ENCODE measurements around the gene CPNE8. TPM values are rescaled to one million over a fixed set of nuclear protein-coding genes. Genes with fewer than 3 reads are reported as not detected.

CPNE8 gene
- polyA plus RNA-seq, 2 of the 4 experiments (the other 2 are of a cell fraction) = 8.0 to 30.1 TPM

GRCh38 chr12:38880288-38880687 lies 25.1 kb downstream of the CPNE8 start:
- H3K4me1 ChIP-seq = peaks cover 11% of the 10 kb centered on the region; the same call in 2 of the 3 replicates
- POLR2A ChIA-PET = no interaction called here
- no peak for TF ChIP-seq MAX (IDR thresholded peaks at IDR 0.05)
- TF ChIP-seq E2F6 (IDR thresholded peaks at IDR 0.05; ENCODE audit: borderline replicate concordance, low read depth) = no peak
- TF ChIP-seq USF2 (IDR thresholded peaks at IDR 0.05) = no peak
- no peak for TF ChIP-seq CHD4 (IDR thresholded peaks at IDR 0.05; ENCODE audit: borderline replicate concordance)
- no peak for TF ChIP-seq NFE2L2 (conservative IDR thresholded peaks at IDR 0.05; ENCODE audit: low read length)
- no peak for TF ChIP-seq FOXS1 (CRISPR knock-in tag; IDR thresholded peaks at IDR 0.05)
- TF ChIP-seq HEYL (CRISPR knock-in tag; IDR thresholded peaks at IDR 0.05) = no peak
- TF ChIP-seq RAD21 (conservative IDR thresholded peaks at IDR 0.05 in 1 of 2, IDR thresholded peaks at IDR 0.05 in 1 of 2) = no peak
- no peak for TF ChIP-seq CBX2 (IDR thresholded peaks at IDR 0.05; ENCODE audit: borderline replicate concordance, low read depth)
- ATAC-seq (no peak), DNase-seq (ENCODE audit: low read depth in 1 of 2, low spot score in 1 of 2) (no peak), FAIRE-seq (no peak)
- 0 out of 6 replicates have a peak overlapping the region, but pooled peaks of 1 of the 2 experiments have one; percentile 26 for H3K27ac ChIP-seq
- 61% methylated on average over 3 of the region's 3 CpGs for WGBS (ENCODE audit: missing lambda C conversion rate)
- CTCF ChIA-PET = interaction anchor here (2.4 kb wide), 1 partner anchor 26 kb away, joined by 5 read pairs; the partner anchor contains the start of gene CPNE8
- peak overlapping the region; percentile 52 for H3K4me2 ChIP-seq
- H3K9me3 ChIP-seq = no peaks in the 10 kb centered on the region
- no peak overlapping the region for H3K4me3 ChIP-seq

GRCh38 chr12:38878986-38879385 lies 26.4 kb downstream of the CPNE8 start:
- ChIA-PET CTCF (interaction anchor here (2.0 kb wide), 1 partner anchor 27 kb away, joined by 5 read pairs; no protein-coding TSS in a partner anchor), POLR2A (interaction anchor here (0.7 kb wide), 1 partner anchor 451 kb away, joined by 3 read pairs; no protein-coding TSS in a partner anchor)
- 96% methylated on average over 4 of the region's 4 CpGs for WGBS (ENCODE audit: missing lambda C conversion rate)
- H3K4me3 ChIP-seq = no peak overlapping the region
- FAIRE-seq (no peak), DNase-seq (ENCODE audit: low read depth in 1 of 2, low spot score in 1 of 2) (no peak), ATAC-seq (no peak)
- H3K4me1 ChIP-seq = peaks cover 11% of the 10 kb centered on the region; the same call in 2 of the 3 replicates
- TF ChIP-seq CBX2 (IDR thresholded peaks at IDR 0.05; ENCODE audit: borderline replicate concordance, low read depth) (no peak), ZNF302 (CRISPR knock-in tag; IDR thresholded peaks at IDR 0.05) (no peak), ZC3H11A (IDR thresholded peaks at IDR 0.05) (no peak), RNF2 (IDR thresholded peaks at IDR 0.05; ENCODE audit: borderline replicate concordance, low read depth) (no peak), HOXB5 (CRISPR knock-in tag; IDR thresholded peaks at IDR 0.05) (no peak), TFCP2L1 (CRISPR knock-in tag; IDR thresholded peaks at IDR 0.05) (no peak), SREBF2 (IDR thresholded peaks at IDR 0.05) (no peak), HES2 (IDR thresholded peaks at IDR 0.05) (no peak), ELK1 (IDR thresholded peaks at IDR 0.05; ENCODE audit: low read depth, low read length) (no peak), KDM1A (IDR thresholded peaks at IDR 0.05; ENCODE audit: low read depth) (no peak), JUN (IDR thresholded peaks at IDR 0.05) (no peak), MYC (IDR thresholded peaks at IDR 0.05; ENCODE audit: borderline replicate concordance, low read length) (no peak), FOSB (CRISPR knock-in tag; IDR thresholded peaks at IDR 0.05) (no peak), MAX (IDR thresholded peaks at IDR 0.05) (no peak), HDAC2 (IDR thresholded peaks at IDR 0.05) (no peak)
- H3K27ac ChIP-seq = no peak overlapping the region
- H3K4me2 ChIP-seq = no peak overlapping the region
- no peaks in the 10 kb centered on the region for H3K9me3 ChIP-seq
